ENCODE measurements around the gene MAOB. TPM values are rescaled to one million over a fixed set of nuclear protein-coding genes. Genes with fewer than 3 reads are reported as not detected.
A peak's percentile ranks its signal among the peaks of the same experiment; 100 is the strongest.

MAOB gene
- total RNA-seq, 1 experiment from 2014 or later: not detected

DNA sequence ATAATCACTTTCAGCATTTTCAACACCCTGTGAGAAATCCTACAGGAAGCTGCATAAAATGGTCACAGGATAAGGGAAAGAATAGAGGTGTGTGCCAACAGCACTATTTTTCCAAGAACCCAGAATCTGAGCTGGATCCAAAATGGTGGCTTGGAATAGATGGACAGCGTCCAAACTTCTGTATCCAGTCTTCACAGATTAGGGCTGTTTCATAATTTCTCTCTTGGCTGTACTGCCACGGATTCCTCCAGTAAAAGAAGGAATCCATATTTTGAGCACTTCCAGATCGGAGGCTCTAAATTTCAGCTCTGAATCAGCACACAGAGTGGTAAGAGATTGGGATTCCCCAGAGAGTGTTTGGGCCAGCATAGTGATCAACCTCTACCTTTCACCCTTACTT, 12.2 kb downstream of the MAOB start:
- Histone ChIP-seq H3K9me2 (replicated peaks; ENCODE audit: low read length) (no peaks in the 10 kb centered on the region), H3K4me2 (ENCODE audit: low read length) (no peak overlapping the region), H3K79me2 (ENCODE audit: low read length) (no peaks in the 10 kb centered on the region), H3K36me3 (ENCODE audit: low read depth, low read length) (no peaks in the 10 kb centered on the region), H3K9me3 (ENCODE audit: low read length) (no peaks in the 10 kb centered on the region), H3K4me1 (ENCODE audit: insufficient read depth, low read length) (no peaks in the 10 kb centered on the region), H3F3A (ENCODE audit: low read length, unreplicated experiment) (no peaks in the 10 kb centered on the region), H3K27me3 (ENCODE audit: low read length) (no peaks in the 10 kb centered on the region), H3K9ac (ENCODE audit: low read length) (no peak overlapping the region), H4K20me1 (ENCODE audit: low read length) (no peaks in the 10 kb centered on the region), H3K4me3 (ENCODE audit: low read length) (no peak overlapping the region), H2AFZ (ENCODE audit: low read length) (no peak overlapping the region), H3K27ac (ENCODE audit: low read length) (no peak overlapping the region)
- POLR2A ChIA-PET (ENCODE audit: unreplicated experiment): no interaction called here
- intact Hi-C loops (cut with micrococcal nuclease): no loop called here
- TF ChIP-seq EZH2phosphoT487 (IDR thresholded peaks at IDR 0.05; ENCODE audit: borderline replicate concordance, low read length) (no peak), EZH2 (IDR thresholded peaks at IDR 0.05; ENCODE audit: low read length, unreplicated experiment) (no peak)
- TF ChIP-seq, protein P1, sequence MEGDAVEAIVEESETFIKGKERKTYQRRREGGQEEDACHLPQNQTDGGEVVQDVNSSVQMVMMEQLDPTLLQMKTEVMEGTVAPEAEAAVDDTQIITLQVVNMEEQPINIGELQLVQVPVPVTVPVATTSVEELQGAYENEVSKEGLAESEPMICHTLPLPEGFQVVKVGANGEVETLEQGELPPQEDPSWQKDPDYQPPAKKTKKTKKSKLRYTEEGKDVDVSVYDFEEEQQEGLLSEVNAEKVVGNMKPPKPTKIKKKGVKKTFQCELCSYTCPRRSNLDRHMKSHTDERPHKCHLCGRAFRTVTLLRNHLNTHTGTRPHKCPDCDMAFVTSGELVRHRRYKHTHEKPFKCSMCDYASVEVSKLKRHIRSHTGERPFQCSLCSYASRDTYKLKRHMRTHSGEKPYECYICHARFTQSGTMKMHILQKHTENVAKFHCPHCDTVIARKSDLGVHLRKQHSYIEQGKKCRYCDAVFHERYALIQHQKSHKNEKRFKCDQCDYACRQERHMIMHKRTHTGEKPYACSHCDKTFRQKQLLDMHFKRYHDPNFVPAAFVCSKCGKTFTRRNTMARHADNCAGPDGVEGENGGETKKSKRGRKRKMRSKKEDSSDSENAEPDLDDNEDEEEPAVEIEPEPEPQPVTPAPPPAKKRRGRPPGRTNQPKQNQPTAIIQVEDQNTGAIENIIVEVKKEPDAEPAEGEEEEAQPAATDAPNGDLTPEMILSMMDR (conservative IDR thresholded peaks at IDR 0.05; ENCODE audit: low read depth, low read length): no peak
- no TSS peak for BruUV-seq (replicated peaks)
- no peak for DNase-seq
- CTCF ChIA-PET: no interaction called here
- ATAC-seq: no peak

DNA sequence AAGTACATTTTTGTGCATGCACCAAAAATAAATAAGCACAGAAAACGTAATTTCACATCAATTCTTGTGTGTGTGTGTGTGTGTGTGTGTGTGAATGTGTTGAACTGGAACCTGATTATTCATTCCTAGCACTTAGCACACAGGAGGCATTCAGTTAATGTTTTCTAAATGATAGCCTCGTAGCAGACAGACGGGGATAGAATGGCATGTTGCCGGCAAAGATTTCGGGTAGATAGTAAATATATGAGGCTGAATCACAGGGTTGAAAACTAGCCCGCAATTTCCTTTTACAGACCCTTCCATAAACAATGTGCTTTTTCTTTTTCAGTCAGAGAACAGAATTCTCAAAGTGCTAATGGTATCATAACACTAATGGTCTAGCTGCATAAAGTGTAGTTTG, 13.5 kb downstream of the MAOB start:
- Histone ChIP-seq H3K9ac (ENCODE audit: low read length) (no peak overlapping the region), H3F3A (ENCODE audit: low read length, unreplicated experiment) (no peaks in the 10 kb centered on the region), H3K4me3 (ENCODE audit: low read length) (no peak overlapping the region), H3K4me1 (ENCODE audit: insufficient read depth, low read length) (no peaks in the 10 kb centered on the region), H3K9me3 (ENCODE audit: low read length) (no peaks in the 10 kb centered on the region), H3K27me3 (ENCODE audit: low read length) (no peaks in the 10 kb centered on the region), H3K36me3 (ENCODE audit: low read depth, low read length) (no peaks in the 10 kb centered on the region), H3K4me2 (ENCODE audit: low read length) (peak overlapping the region; percentile 41; the same call in 1 of the 2 replicates), H3K9me2 (replicated peaks; ENCODE audit: low read length) (no peaks in the 10 kb centered on the region), H4K20me1 (ENCODE audit: low read length) (no peaks in the 10 kb centered on the region), H3K79me2 (ENCODE audit: low read length) (no peaks in the 10 kb centered on the region), H2AFZ (ENCODE audit: low read length) (peak overlapping the region; percentile 38; the same call in 1 of the 2 replicates), H3K27ac (ENCODE audit: low read length) (no peak overlapping the region)
- BruUV-seq (replicated peaks): no TSS peak
- ChIA-PET CTCF (interaction anchor here (0.6 kb wide), 1 partner anchor 173 kb away, joined by 3 read pairs; no protein-coding TSS in a partner anchor), POLR2A (ENCODE audit: unreplicated experiment) (no interaction called here)
- intact Hi-C loops (cut with micrococcal nuclease): no loop called here
- ATAC-seq (no peak), DNase-seq (peak; percentile 1)
- TF ChIP-seq, protein P1 (conservative IDR thresholded peaks at IDR 0.05; ENCODE audit: low read depth, low read length): no peak
- TF ChIP-seq EZH2phosphoT487 (IDR thresholded peaks at IDR 0.05; ENCODE audit: borderline replicate concordance, low read length): no peak
- no peak for TF ChIP-seq EZH2 (IDR thresholded peaks at IDR 0.05; ENCODE audit: low read length, unreplicated experiment)

GRCh38 chrX:43866423-43866822, 15.8 kb downstream of the MAOB start:
- H3F3A ChIP-seq (ENCODE audit: low read length, unreplicated experiment): no peaks in the 10 kb centered on the region
- H3K9ac ChIP-seq (ENCODE audit: low read length): no peak overlapping the region
- H3K4me1 ChIP-seq (ENCODE audit: insufficient read depth, low read length): peaks cover 9% of the 10 kb centered on the region
- H3K9me2 ChIP-seq (replicated peaks; ENCODE audit: low read length): no peaks in the 10 kb centered on the region
- H3K4me3 ChIP-seq (ENCODE audit: low read length): no peak overlapping the region
- no peaks in the 10 kb centered on the region for H3K36me3 ChIP-seq (ENCODE audit: low read depth, low read length)
- BruUV-seq (replicated peaks): no TSS peak
- intact Hi-C loops (cut with micrococcal nuclease): no loop called here
- no peak overlapping the region for H3K27ac ChIP-seq (ENCODE audit: low read length)
- no peaks in the 10 kb centered on the region for H3K27me3 ChIP-seq (ENCODE audit: low read length)
- ChIA-PET POLR2A (ENCODE audit: unreplicated experiment) (no interaction called here), CTCF (no interaction called here)
- no peaks in the 10 kb centered on the region for H3K9me3 ChIP-seq (ENCODE audit: low read length)
- H3K79me2 ChIP-seq (ENCODE audit: low read length): no peaks in the 10 kb centered on the region
- no peak for TF ChIP-seq EZH2phosphoT487 (IDR thresholded peaks at IDR 0.05; ENCODE audit: borderline replicate concordance, low read length)
- TF ChIP-seq, protein P1 (conservative IDR thresholded peaks at IDR 0.05; ENCODE audit: low read depth, low read length): no peak
- TF ChIP-seq EZH2 (IDR thresholded peaks at IDR 0.05; ENCODE audit: low read length, unreplicated experiment): no peak
- ATAC-seq (no peak), DNase-seq (no peak)
- no peak overlapping the region for H2AFZ ChIP-seq (ENCODE audit: low read length)
- H3K4me2 ChIP-seq (ENCODE audit: low read length): no peak overlapping the region
- H4K20me1 ChIP-seq (ENCODE audit: low read length): no peaks in the 10 kb centered on the region

Measured in PC-3 (cell line).